ENCODE data around the gene C5orf63.
"Not testable (repeated sequence)": the region's sequence is repeated elsewhere in the genome, so short reads cannot be mapped to it uniquely, and the experiment has no call there.

The C5orf63 gene

GRCh38 chr5:127005282-127005681 is 68.0 kb downstream of the C5orf63 start:
- DNase-seq = not testable (repeated sequence)

- DNase-seq = no peak
These were observed 68.6 kb downstream of the C5orf63 start for GRCh38 chr5:127004721-127005120.

DNA sequence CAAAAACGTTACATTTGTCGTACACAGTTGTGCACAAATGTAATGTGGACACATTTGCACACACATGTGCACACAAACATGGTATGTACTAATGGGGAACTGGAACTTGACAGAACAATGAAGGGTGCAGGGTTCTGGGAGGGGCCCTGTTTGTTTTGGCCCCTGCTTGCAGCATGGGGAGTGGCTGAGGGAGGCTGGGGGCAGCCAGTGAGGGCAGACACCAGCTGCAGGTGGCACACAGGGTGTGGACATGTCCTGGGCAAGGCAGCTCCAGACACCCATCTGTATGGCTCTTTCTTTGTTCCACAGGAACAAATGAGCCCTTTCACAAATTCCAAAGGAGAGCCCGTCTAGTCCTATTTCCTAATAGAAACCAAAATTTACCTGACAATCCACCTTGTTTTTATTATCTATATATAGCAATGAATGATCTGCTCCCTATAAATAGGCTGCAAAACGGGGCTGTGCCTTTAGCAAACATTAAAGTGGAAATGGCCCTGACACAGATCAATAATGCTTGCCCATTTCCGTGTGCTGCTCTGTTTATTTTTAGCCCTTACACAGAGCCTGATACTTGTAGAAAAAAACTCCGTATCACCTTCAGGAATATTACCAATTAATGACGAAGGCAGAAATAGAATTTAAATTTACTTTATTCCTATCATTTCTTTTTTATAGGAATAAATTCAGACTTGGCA is 69.4 kb downstream of the C5orf63 start:
- peak; percentile 22 for DNase-seq

DNA sequence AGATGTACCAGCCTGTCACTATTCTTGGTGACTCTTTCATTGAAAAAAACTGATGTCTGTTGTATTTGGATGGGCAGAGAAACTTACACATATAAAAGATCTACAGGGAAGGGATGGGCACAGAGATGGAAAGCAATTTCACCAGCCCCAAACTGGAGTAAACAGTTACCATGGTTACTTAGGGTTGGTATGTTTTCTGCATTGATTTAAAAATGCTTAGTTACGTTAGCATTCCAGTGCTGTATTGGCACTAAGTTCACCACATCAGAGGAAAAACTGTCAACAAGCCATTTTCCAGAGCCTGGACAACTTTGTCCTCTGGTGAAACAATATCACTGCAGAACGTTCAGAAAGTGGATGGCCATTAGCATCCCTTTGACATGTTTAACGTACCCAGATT is 70.9 kb downstream of the C5orf63 start:
- DNase-seq = no peak

DNA sequence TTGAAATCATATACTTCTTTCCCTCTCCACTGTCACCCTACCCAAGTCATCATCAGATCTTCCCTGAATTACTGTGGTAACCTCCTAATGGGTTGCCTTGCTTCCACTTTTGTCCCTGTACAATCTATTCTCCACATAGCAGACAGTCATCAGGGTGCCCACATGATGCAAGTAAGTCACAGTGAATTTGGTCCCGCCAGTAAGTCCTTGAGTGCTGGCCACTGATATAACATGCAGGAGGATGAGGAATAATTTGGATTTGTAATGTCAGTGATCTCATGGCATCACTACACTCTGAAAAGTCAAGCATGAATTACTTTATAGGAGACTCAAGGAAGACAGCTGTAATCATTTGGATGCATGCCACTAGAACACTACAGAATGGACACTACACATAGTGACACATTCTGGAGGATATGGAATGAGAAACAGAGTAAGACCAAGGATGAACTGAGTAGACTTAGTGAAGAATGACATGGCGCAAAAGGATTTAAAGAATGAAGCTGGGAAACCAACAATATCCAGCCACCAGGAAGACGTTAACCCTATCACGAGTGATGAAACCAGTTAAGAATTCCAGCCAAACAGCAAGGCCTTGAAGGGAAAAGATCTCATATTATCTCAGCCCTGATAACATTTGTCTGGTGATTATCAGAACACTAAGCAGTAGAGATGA is 71.5 kb downstream of the C5orf63 start:
- DNase-seq = peak; percentile 62
